Measurements from ENCODE around the gene RILPL2.

Gene RILPL2

DNA sequence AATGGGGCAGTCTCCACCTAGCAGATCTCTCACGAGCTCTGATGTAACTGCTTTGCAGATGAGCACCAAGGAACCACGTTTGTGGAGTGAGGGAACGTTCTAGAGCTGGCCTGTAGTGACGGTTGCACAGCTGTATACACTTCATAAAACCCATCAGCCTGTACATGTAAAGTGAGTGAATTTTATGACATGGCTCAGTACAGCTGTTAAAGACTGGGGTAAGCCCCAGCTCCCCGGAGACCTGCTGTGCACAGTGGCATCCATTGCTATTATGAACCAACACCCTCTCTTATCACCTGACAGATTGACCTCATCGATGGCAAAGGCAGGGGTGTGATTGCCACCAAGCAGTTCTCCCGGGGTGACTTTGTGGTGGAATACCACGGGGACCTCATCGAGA is 31.9 kb downstream of the RILPL2 start:
- H3K4me1 ChIP-seq (ENCODE audit: control insufficient read depth, insufficient read depth, low read length), result peaks cover 5% of the 10 kb centered on the region
- H3K27ac ChIP-seq (ENCODE audit: low read length), result no peak overlapping the region
- H3K9me3 ChIP-seq (ENCODE audit: control insufficient read depth, insufficient read depth, low read length), result no peaks in the 10 kb centered on the region
- no peak overlapping the region for H3K4me3 ChIP-seq (ENCODE audit: low read length)
- DNase-seq (ENCODE audit: low read depth, low spot score), result no peak
- H3K36me3 ChIP-seq (ENCODE audit: control insufficient read depth, insufficient read depth, low read length), result peaks cover 7% of the 10 kb centered on the region; the same call in 1 of the 2 replicates
- peaks cover 8% of the 10 kb centered on the region for H3K27me3 ChIP-seq (ENCODE audit: control insufficient read depth, insufficient read depth, low read length)
- WGBS (ENCODE audit: insufficient coverage, insufficient read length), result no CpG with 5 or more reads among the region's 9 CpGs

DNA sequence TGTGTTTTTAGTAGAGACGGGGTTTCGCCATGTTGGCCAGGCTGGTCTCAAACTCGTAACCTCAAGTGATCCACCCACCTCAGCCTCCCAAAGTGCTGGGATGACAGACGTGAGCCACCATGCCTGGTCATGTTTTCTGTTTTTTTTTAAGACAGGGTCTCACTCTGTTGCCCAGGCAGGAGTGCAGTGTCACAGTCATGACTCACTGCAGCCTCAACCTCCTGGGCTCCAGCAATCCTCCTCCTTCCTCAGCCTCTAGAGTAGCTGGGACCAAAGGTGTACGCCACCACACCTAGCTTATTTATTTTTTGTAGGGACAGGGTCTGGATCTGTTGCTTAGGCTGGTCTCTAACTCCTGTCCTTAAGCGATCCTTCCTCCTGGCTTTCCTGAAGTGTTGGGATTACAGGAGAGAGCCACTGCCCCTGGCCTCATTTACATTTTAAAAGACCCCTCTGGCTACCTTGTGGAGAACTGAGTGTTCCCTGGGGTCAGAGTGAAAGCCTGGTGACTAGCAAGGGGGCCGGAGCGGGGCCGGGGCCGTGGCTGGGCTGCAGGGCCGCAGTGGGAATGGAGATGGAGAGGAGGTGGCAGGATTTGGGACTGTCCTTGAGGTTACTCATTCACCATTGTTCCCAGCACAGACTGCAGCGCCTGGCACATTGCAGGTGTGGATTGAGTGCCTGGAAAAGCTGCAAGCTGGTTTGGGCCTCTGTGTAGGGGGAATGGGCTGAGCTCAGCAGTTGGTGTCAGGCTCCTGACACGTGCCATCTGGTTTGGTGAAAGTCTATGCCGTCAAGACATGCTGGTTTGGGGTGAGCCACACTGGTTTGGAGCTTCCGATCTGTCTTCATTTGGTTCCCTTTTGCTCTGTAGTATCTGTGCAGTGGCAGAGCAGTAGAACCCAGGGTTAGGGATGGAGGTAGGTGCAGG is 34.5 kb downstream of the RILPL2 start:
- no peak overlapping the region for H3K4me3 ChIP-seq (ENCODE audit: low read length)
- H3K9me3 ChIP-seq (ENCODE audit: control insufficient read depth, insufficient read depth, low read length), result no peaks in the 10 kb centered on the region
- WGBS (ENCODE audit: insufficient coverage, insufficient read length), result no CpG with 5 or more reads among the region's 15 CpGs
- peaks cover 11% of the 10 kb centered on the region; the same call in 1 of the 2 replicates for H3K36me3 ChIP-seq (ENCODE audit: control insufficient read depth, insufficient read depth, low read length)
- peaks cover 5% of the 10 kb centered on the region for H3K4me1 ChIP-seq (ENCODE audit: control insufficient read depth, insufficient read depth, low read length)
- peaks cover 8% of the 10 kb centered on the region for H3K27me3 ChIP-seq (ENCODE audit: control insufficient read depth, insufficient read depth, low read length)
- DNase-seq (ENCODE audit: low read depth, low spot score), result peak; percentile 50
- H3K27ac ChIP-seq (ENCODE audit: low read length), result no peak overlapping the region

DNA sequence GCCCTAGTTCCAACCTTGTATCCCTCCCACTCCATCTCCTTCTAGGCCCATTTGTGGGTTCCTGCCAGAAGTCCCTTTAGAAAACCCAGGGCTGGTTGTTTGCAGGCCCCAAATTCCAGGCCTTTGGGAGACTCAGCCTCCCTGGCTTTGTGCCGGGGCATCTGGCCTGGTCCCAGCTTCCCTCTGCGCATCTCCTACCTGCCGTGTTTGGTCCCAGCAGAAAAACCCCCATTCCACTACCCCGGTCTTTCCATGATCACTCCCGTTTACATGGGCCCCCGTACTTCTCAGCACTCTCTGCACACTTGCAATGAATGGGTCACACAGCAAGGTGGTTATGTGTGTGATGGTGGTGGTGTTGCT is 37.2 kb downstream of the RILPL2 start:
- H3K4me1 ChIP-seq (ENCODE audit: control insufficient read depth, insufficient read depth, low read length), result peaks cover 5% of the 10 kb centered on the region
- peaks cover 8% of the 10 kb centered on the region for H3K27me3 ChIP-seq (ENCODE audit: control insufficient read depth, insufficient read depth, low read length)
- no peak for DNase-seq (ENCODE audit: low read depth, low spot score)
- H3K36me3 ChIP-seq (ENCODE audit: control insufficient read depth, insufficient read depth, low read length), result peaks cover 12% of the 10 kb centered on the region; the same call in 1 of the 2 replicates
- H3K4me3 ChIP-seq (ENCODE audit: low read length), result no peak overlapping the region; the same call in 1 of the 2 replicates
- no CpG with 5 or more reads among the region's 6 CpGs for WGBS (ENCODE audit: insufficient coverage, insufficient read length)
- H3K27ac ChIP-seq (ENCODE audit: low read length), result no peak overlapping the region
- H3K9me3 ChIP-seq (ENCODE audit: control insufficient read depth, insufficient read depth, low read length), result no peaks in the 10 kb centered on the region

DNA sequence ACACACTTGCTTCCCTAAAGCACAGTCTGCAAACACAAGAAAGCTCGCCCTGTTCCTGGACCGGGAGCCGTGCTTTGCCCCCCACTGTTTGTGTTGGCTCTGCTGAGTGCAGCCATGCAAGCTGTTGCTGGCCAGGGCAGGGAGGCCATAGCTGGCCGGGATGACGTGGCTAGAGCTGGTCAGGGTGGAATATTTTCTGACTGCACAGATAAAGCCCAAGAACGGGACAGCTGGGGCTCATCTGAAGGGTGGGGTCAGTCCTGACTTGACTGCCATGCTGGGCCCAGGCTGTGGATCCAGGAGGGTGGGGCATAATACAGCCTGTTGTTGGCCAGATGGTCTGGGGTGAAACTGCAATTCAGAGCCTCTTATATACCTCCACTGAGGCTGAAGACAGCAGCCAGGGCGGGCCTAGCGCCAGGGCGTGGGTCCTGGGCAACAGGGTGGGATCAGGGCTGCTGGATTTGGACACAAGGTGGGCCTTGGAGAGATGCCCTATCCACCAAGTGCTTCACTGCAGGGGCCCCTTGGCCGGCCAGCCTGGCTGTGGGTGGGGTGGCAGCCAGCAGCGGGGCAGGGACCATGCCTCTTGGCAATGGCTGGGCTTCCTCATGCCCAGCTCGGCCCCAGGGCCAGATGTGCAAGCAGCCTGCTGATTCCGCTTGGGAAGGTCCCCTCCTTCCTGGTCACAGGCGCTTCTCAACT is 37.8 kb downstream of the RILPL2 start:
- Histone ChIP-seq H3K36me3 (ENCODE audit: control insufficient read depth, insufficient read depth, low read length) (peaks cover 11% of the 10 kb centered on the region; the same call in 1 of the 2 replicates), H3K27ac (ENCODE audit: low read length) (no peak overlapping the region)
- no peak for DNase-seq (ENCODE audit: low read depth, low spot score)

DNA sequence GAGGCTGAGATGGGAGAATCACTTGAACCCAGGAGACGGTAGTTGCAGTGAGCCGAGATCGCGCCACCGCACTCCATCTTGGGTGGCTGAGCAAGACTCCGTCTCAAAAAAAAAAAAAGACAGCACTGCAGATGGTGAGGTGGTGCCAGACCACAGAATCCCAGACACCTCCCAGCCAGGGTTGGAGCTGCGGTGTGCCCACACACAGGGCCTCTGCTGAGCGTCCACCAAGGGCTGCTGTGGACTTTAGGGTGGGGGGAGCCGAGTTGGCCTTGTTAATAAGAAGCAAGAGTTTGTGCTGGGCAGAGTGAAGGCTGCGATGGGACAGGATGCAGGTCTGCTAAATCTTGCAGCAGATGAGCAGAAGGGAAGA is 38.3 kb downstream of the RILPL2 start:
- DNase-seq (ENCODE audit: low read depth, low spot score), result no peak
- H3K4me3 ChIP-seq (ENCODE audit: low read length), result no peak overlapping the region
- no CpG with 5 or more reads among the region's 10 CpGs for WGBS (ENCODE audit: insufficient coverage, insufficient read length)
- H3K9me3 ChIP-seq (ENCODE audit: control insufficient read depth, insufficient read depth, low read length), result no peaks in the 10 kb centered on the region
- peaks cover 8% of the 10 kb centered on the region for H3K27me3 ChIP-seq (ENCODE audit: control insufficient read depth, insufficient read depth, low read length)
- peaks cover 5% of the 10 kb centered on the region for H3K4me1 ChIP-seq (ENCODE audit: control insufficient read depth, insufficient read depth, low read length)
- no peak overlapping the region for H3K27ac ChIP-seq (ENCODE audit: low read length)
- H3K36me3 ChIP-seq (ENCODE audit: control insufficient read depth, insufficient read depth, low read length), result peaks cover 11% of the 10 kb centered on the region; the same call in 1 of the 2 replicates

More for the DNA sequence above, 37.8 kb downstream of the RILPL2 start:
- Histone ChIP-seq H3K4me1 (ENCODE audit: control insufficient read depth, insufficient read depth, low read length) (peaks cover 5% of the 10 kb centered on the region), H3K27me3 (ENCODE audit: control insufficient read depth, insufficient read depth, low read length) (peaks cover 8% of the 10 kb centered on the region), H3K9me3 (ENCODE audit: control insufficient read depth, insufficient read depth, low read length) (no peaks in the 10 kb centered on the region), H3K4me3 (ENCODE audit: low read length) (no peak overlapping the region; the same call in 1 of the 2 replicates)
- no CpG with 5 or more reads among the region's 14 CpGs for WGBS (ENCODE audit: insufficient coverage, insufficient read length)

DNA sequence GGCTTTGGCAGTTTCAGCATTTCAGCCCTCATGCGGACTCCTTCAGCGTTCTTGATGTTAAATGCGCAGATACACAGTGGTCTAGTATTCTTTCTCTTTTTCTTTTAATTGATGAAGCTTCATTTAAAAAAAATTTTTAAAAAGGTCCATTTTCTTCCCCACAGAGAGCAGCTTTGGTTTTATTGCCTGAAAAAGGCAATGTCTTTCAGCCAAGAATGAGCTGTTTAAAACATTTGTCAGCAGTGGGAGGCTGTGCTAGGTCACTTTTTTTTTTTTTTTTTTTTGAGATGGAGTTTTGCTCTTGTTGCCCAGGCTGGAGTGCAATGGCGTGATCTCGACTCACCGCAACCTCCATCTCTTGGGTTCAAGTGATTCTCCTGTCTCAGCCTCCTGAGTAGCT is 39.1 kb downstream of the RILPL2 start:
- no CpG with 5 or more reads among the region's 6 CpGs for WGBS (ENCODE audit: insufficient coverage, insufficient read length)
- Histone ChIP-seq H3K9me3 (ENCODE audit: control insufficient read depth, insufficient read depth, low read length) (no peaks in the 10 kb centered on the region), H3K27me3 (ENCODE audit: control insufficient read depth, insufficient read depth, low read length) (peaks cover 3% of the 10 kb centered on the region; the same call in 1 of the 2 replicates), H3K4me1 (ENCODE audit: control insufficient read depth, insufficient read depth, low read length) (peaks cover 5% of the 10 kb centered on the region), H3K36me3 (ENCODE audit: control insufficient read depth, insufficient read depth, low read length) (peaks cover 11% of the 10 kb centered on the region; the same call in 1 of the 2 replicates), H3K27ac (ENCODE audit: low read length) (no peak overlapping the region), H3K4me3 (ENCODE audit: low read length) (no peak overlapping the region)
- DNase-seq (ENCODE audit: low read depth, low spot score), result no peak

DNA sequence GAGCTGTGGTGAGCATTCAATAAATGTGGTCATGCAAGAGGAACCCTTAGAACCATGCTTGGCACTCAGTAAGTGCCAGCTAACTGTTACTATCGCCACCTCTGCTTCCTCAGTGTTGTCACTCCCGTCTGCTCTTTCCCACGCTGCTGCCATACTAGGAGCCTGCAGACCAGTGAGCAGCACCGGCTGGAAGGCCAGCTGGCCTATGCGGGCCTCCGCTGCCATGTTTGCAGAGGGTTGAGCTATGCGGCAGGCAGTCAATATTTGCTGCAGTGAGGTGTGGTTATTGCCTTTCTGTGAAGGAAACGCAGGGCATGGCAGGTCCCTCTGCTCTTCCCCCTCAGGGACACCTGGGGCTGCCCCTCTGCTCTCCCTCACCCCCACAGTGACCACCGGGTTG is 39.5 kb downstream of the RILPL2 start:
- WGBS (ENCODE audit: insufficient coverage, insufficient read length), result no CpG with 5 or more reads among the region's 9 CpGs

DNA sequence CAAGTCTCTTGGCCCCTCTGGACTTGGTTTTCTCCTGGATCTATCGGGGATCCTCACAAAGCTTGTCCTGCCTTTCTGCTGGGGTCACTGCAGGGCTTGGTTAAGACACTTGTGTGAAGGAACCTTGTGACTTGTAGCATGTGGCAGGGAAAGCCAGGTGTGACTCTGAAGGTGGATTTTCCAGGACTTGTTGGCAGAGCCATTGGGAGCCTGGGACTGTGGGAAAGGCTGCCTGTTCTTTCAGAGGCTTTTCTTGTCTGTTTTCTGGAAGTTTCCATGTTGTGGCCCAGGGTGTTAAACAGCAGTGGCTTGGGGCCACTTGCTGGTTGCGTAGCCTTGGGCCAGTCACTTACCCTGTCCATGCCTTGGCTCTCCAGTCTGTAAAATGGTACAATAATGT is 39.9 kb downstream of the RILPL2 start:
- Histone ChIP-seq H3K36me3 (ENCODE audit: control insufficient read depth, insufficient read depth, low read length) (peaks cover 15% of the 10 kb centered on the region; the same call in 1 of the 2 replicates), H3K4me1 (ENCODE audit: control insufficient read depth, insufficient read depth, low read length) (no peaks in the 10 kb centered on the region), H3K9me3 (ENCODE audit: control insufficient read depth, insufficient read depth, low read length) (no peaks in the 10 kb centered on the region), H3K4me3 (ENCODE audit: low read length) (no peak overlapping the region), H3K27ac (ENCODE audit: low read length) (no peak overlapping the region), H3K27me3 (ENCODE audit: control insufficient read depth, insufficient read depth, low read length) (no peaks in the 10 kb centered on the region)
- DNase-seq (ENCODE audit: low read depth, low spot score), result no peak
- no CpG with 5 or more reads among the region's 2 CpGs for WGBS (ENCODE audit: insufficient coverage, insufficient read length)

More for the DNA sequence above, 39.5 kb downstream of the RILPL2 start:
- H3K36me3 ChIP-seq (ENCODE audit: control insufficient read depth, insufficient read depth, low read length), result peaks cover 12% of the 10 kb centered on the region; the same call in 1 of the 2 replicates
- 0 out of 2 replicates have a peak, but pooled peaks cover 2% of the 10 kb centered on the region for H3K27me3 ChIP-seq (ENCODE audit: control insufficient read depth, insufficient read depth, low read length)
- H3K9me3 ChIP-seq (ENCODE audit: control insufficient read depth, insufficient read depth, low read length), result no peaks in the 10 kb centered on the region
- peaks cover 2% of the 10 kb centered on the region; the same call in 1 of the 2 replicates for H3K4me1 ChIP-seq (ENCODE audit: control insufficient read depth, insufficient read depth, low read length)
- no peak for DNase-seq (ENCODE audit: low read depth, low spot score)
- H3K4me3 ChIP-seq (ENCODE audit: low read length), result no peak overlapping the region
- H3K27ac ChIP-seq (ENCODE audit: low read length), result no peak overlapping the region

DNA sequence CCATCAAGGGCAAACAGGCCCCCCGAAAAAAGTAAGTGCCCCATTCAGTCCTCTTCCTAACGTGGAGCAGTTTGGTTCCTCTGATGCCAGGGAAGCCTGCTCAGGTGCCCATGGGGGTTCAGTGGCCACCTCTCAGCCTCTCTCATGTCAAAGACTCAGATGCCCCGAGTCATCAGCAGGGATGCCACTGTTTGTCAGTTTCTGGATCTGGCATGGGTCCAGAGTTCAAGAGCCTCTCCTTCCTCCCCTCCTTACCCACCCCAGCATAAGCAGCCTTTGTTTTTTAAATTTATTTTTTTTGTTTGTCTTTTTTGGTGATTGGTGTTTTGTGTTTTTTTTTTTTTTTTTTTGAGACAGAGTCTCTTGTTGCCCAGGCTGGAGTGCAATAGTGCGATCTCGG is 41.2 kb downstream of the RILPL2 start:
- H3K36me3 ChIP-seq (ENCODE audit: control insufficient read depth, insufficient read depth, low read length), result peaks cover 16% of the 10 kb centered on the region; the same call in 1 of the 2 replicates
- no peak for DNase-seq (ENCODE audit: low read depth, low spot score)
- peaks cover under 1% of the 10 kb centered on the region; the same call in 1 of the 2 replicates for H3K27me3 ChIP-seq (ENCODE audit: control insufficient read depth, insufficient read depth, low read length)
- WGBS (ENCODE audit: insufficient coverage, insufficient read length), result no CpG with 5 or more reads among the region's 5 CpGs
- H3K9me3 ChIP-seq (ENCODE audit: control insufficient read depth, insufficient read depth, low read length), result no peaks in the 10 kb centered on the region
- no peak overlapping the region for H3K27ac ChIP-seq (ENCODE audit: low read length)
- no peaks in the 10 kb centered on the region for H3K4me1 ChIP-seq (ENCODE audit: control insufficient read depth, insufficient read depth, low read length)
- H3K4me3 ChIP-seq (ENCODE audit: low read length), result no peak overlapping the region

DNA sequence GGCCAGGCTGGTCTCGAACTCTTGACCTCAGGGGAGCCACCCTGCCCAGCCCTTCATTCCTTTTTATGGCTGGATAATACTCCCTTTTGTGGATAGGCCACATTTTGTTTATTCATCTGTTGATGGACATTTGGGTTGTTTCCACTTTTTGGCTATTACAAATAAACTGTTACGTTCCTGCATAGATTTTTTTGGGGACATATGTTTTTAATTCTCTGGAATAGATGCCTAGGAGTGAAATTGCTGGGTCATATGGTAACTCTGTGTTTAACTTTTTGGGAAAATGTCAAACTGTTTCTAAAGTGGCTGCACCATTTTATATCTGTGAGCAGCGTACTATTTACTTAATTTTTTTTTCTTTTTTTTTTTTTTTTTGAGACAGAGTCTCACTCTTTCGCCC is 42.7 kb downstream of the RILPL2 start:
- Histone ChIP-seq H3K27me3 (ENCODE audit: control insufficient read depth, insufficient read depth, low read length) (peaks cover 2% of the 10 kb centered on the region; the same call in 1 of the 2 replicates), H3K4me3 (ENCODE audit: low read length) (no peak overlapping the region), H3K9me3 (ENCODE audit: control insufficient read depth, insufficient read depth, low read length) (no peaks in the 10 kb centered on the region), H3K27ac (ENCODE audit: low read length) (no peak overlapping the region), H3K36me3 (ENCODE audit: control insufficient read depth, insufficient read depth, low read length) (peaks cover 16% of the 10 kb centered on the region; the same call in 1 of the 2 replicates), H3K4me1 (ENCODE audit: control insufficient read depth, insufficient read depth, low read length) (no peaks in the 10 kb centered on the region; the same call in 1 of the 2 replicates)
- no peak for DNase-seq (ENCODE audit: low read depth, low spot score)
- no CpG with 5 or more reads among the region's 4 CpGs for WGBS (ENCODE audit: insufficient coverage, insufficient read length)

Data from iPS DF 6.9 (cell line).